ENCODE measurements around the gene TRIM14.
"Not testable (repeated sequence)": the region's sequence is repeated elsewhere in the genome, so short reads cannot be mapped to it uniquely, and the experiment has no call there.

TRIM14 gene

GRCh38 chr9:98092613-98092931 is 26.4 kb downstream of the TRIM14 start:
- TF ChIP-seq CTCF (IDR thresholded peaks at IDR 0.05; ENCODE audit: control insufficient read depth, extremely low read depth, insufficient read depth): no peak
- no peak overlapping the region for H3K4me3 ChIP-seq (ENCODE audit: low read depth, low read length)
- no peak for DNase-seq (ENCODE audit: low read depth)

GRCh38 chr9:98091735-98092612 is 27.0 kb downstream of the TRIM14 start:
- DNase-seq (ENCODE audit: low read depth): no peak
- H3K4me3 ChIP-seq (ENCODE audit: low read depth, low read length): no peak overlapping the region
- TF ChIP-seq CTCF (IDR thresholded peaks at IDR 0.05; ENCODE audit: control insufficient read depth, extremely low read depth, insufficient read depth): no peak

- H3K4me3 ChIP-seq (ENCODE audit: low read depth, low read length); DNase-seq (ENCODE audit: low read depth): not testable (repeated sequence)
These were observed 28.3 kb downstream of the TRIM14 start for GRCh38 chr9:98090674-98091073.

- H3K4me3 ChIP-seq (ENCODE audit: low read depth, low read length): no peak overlapping the region
- TF ChIP-seq CTCF (IDR thresholded peaks at IDR 0.05; ENCODE audit: control insufficient read depth, extremely low read depth, insufficient read depth): no peak
- DNase-seq (ENCODE audit: low read depth): no peak
These were observed 31.3 kb downstream of the TRIM14 start for GRCh38 chr9:98087420-98088354.

- no peak overlapping the region for H3K4me3 ChIP-seq (ENCODE audit: low read depth, low read length)
- no peak for TF ChIP-seq CTCF (IDR thresholded peaks at IDR 0.05; ENCODE audit: control insufficient read depth, extremely low read depth, insufficient read depth)
- DNase-seq (ENCODE audit: low read depth): no peak
These were observed 32.6 kb downstream of the TRIM14 start for GRCh38 chr9:98086461-98086860.

GRCh38 chr9:98085944-98086343 is 33.1 kb downstream of the TRIM14 start:
- no peak for DNase-seq (ENCODE audit: low read depth)
- TF ChIP-seq CTCF (IDR thresholded peaks at IDR 0.05; ENCODE audit: control insufficient read depth, extremely low read depth, insufficient read depth): no peak
- H3K4me3 ChIP-seq (ENCODE audit: low read depth, low read length): no peak overlapping the region

GRCh38 chr9:98085058-98085457 is 34.0 kb downstream of the TRIM14 start:
- no peak for DNase-seq (ENCODE audit: low read depth)
- no peak for TF ChIP-seq CTCF (IDR thresholded peaks at IDR 0.05; ENCODE audit: control insufficient read depth, extremely low read depth, insufficient read depth)
- H3K4me3 ChIP-seq (ENCODE audit: low read depth, low read length): no peak overlapping the region
